GM18873 (cell line): ENCODE results near the gene ABCB1.
"Not testable (repeated sequence)": the region's sequence is repeated elsewhere in the genome, so short reads cannot be mapped to it uniquely, and the experiment has no call there.

Source experiments
- ATAC-seq: cut with Tn5 transposase; IDR thresholded peaks from one replicate; pipeline ENCODE4 v1.9.1; 2021; ENCODE audit warnings: mild to moderate bottlenecking, moderate library complexity, moderate number of reproducible peaks; ENCODE audit not compliant: unreplicated experiment, low FRiP score

ABCB1 gene

DNA sequence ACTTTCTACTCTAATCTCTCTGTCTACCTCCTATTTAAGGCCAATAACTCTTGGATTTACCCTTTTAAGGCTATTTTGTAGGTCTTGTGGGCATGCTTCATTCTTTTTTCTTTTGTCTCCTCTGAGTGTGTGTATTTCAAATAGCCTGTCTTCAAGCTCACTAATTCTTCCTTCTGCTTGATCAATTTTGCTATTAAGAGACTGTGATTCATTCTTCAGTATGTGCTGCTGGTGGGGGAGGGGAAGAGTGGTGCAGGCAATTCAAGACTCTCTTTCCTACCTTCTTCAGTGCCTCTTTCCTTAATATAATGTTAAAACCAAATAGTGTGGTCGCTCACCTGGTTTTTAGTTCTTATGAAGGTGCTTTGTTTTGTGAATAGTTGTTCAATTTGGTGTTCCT lies 20.0 kb downstream of the ABCB1 start:
- ATAC-seq = no peak

DNA sequence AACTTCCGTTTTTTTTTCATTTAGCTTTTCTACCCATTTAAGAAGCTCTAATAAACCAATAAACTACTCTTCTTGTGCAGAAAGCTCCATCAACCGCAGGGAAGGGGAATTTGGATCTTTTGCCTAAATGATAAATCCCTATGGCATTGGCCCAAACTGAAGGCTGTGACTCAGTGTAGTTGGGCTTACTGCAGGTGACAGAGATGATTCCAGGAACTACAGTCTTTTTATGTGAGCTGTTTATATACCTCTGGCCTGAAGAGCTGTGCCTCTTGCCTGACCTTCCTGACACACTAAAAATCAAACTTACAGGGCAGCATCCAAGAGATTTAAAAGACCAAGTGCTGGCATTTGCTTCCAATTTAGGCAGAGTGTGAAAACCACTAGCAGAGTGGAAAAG lies 25.2 kb downstream of the ABCB1 start:
- no peak for ATAC-seq

DNA sequence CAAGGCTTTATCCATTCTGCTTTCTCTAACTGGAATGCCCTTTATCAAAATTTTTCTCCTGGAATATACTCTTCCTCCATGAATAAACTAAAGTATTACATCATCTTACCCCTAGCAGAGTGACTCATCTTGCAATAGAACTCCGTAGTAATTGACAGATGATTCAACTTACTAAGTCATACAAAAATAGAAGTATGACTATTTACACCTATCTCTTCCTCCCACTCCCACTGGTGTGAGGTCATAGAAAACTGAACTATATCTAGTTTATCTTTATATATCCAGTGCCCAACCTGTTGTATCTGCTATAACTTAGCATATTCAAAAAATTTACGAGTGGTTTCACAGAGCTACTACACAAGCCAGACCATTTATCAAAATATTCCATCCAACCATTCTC lies 26.1 kb downstream of the ABCB1 start:
- no peak for ATAC-seq

DNA sequence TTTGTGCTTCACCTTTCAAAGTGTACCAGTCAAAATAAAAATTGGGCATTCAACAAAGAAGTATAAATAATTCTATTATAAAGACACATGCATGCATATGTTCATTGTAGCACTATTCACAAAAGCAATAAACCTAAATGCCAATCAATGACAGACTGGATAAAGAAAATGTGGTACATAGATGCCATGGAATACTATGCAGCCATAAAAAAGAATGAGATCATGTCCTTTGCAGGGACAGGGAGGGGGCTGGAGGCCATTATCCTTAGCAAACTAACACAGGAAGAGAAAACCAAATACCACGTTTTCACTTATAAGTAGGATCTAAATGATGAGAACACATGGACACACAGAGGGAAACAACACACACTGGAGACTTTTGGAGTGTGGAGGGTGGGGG lies 28.2 kb downstream of the ABCB1 start:
- not testable (repeated sequence) for ATAC-seq

DNA sequence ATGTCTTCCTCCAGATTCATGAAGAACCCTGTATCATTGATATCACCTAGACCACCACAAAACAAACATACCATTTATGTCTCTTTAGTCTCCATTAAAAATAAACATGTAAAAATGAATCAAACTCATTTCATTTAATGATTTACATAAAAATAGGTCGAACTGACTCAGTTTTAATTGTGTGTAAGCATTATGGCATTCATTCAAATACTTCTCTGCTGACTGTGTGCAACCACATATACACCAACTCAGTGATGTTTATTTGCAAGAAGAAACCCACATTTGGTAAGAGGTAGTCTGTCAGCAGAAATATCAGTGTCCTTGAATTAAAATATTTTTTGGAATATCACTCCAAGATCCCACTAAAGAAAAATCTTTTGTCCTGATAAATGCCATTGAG lies 30.5 kb downstream of the ABCB1 start:
- no peak for ATAC-seq

DNA sequence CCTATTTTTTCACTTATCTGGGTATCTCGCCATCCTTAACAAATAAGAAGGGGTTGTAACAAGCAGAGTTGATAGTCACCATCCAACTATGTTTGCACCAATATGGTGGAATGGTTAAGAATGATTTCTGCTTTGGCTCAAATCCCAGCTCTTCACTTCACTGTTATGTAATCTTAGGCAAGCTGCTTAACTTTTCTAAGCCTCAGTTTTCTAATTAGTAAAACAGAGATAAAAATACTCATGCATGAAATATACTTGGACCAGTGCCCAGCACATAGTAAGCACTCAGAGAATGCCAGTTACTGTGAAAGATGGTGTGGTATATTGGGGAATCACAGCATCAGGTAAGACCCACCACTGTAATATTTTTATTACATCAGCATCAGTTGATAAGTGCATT lies 33.6 kb downstream of the ABCB1 start:
- no peak for ATAC-seq

DNA sequence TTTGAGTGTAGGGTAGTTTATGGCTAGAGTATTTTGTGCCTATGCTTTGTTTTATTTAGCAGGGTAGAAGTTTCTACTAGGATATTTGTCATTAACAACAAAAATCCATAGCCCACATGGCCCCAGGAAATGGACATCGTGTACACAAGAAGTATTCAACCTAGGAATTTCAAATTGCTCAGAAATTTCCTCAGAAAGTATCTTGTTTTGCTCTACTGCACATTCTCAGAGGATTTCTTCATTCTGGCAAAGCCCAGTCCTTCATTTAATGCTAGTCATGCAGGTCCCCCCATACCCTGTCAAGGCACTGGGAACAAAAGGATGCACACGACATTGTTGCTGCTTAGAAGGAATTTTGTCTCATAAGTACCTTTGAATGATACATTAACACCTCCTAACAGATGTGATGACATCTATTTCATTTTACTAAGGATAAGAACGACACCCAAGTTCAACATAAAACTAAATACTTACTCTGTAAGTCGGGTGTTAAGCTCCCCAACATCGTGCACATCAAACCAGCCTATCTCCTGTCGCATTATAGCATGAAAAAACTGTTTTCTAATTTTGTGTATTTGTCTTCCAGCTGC lies 34.3 kb downstream of the ABCB1 start:
- ATAC-seq = no peak

DNA sequence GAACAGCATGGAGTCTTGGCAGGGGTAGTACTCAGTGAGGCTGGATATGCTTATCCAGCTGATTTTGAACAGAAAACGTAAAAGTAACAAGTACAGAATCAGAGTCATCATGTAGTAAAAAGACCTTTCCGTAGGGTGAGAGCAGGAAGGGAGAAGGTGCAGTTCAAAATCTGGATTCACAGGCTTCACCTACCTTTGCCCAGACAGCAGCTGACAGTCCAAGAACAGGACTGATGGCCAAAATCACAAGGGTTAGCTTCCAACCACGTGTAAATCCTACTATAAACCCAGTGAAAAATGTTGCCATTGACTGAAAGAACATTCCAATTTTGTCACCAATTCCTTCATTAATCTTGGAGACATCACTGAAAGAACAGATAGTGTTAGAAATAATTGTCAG lies 34.8 kb downstream of the ABCB1 start:
- ATAC-seq = no peak

DNA sequence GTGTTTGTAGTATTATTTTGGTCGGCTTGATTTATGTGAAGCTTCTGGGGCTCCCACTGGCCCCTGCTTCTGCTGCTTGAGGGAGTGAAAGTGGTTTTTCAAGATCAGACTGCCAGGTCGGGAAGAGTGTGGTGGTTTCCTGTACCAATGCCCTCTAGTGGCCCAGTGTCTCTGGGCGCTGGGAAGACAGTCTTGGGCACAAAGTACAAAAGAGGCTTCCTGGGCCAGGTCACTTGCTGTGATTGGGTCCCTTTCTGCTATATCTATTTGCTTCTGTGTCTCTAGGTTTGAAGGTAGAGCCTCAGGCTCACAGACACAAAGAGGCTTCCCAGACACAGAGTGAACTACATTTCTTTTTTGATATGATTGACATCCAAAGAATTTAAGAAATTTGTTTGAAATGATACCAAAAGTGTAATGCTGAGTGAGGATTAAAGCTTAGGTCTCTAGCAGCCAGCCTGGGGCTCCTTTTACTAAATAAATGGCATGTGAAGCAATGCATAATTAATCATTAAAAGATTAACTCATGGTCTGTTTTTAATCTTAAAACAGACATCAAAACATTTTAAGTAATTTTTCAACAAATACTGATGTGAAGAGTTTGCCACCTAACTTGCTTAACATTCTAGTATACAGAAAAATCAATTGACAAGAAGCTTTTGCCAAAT lies 36.3 kb downstream of the ABCB1 start:
- ATAC-seq = peak; percentile 86

DNA sequence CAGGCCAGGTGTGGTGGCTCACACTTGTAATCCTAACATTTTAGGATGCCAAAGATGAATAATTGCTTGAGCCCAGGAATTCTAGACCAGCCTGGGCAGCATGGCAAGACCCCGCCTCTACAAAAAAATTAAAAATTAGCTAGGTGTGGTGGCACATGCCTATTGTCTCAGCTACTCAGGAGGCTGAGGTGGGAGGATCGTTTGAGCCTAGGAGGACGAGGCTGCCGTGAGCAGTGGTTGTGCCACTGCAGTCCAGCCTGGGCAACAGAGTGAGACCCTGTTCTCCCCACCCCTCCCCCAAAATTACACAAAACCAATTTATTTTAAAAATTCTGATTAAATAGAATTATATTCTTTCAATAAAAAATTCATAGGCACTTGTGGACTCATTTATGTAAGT lies 39.0 kb downstream of the ABCB1 start:
- no peak for ATAC-seq

DNA sequence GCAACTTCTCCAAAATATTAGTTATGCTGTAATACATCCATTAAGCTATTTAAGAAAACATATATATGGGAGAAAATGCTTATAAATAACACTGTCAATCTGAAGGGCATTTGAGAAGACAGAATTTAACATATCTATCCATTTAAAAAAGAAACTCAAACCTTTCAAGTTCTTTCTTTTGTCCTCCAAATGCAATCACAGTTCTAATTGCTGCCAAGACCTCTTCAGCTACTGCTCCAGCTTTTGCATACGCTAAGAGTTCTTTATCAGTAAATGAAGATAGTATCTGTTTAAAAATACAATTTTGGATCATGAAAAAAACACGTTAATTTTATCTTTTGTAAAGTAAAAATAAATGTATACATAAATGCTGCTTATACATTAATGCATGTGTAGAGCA lies 39.6 kb downstream of the ABCB1 start:
- no peak for ATAC-seq

DNA sequence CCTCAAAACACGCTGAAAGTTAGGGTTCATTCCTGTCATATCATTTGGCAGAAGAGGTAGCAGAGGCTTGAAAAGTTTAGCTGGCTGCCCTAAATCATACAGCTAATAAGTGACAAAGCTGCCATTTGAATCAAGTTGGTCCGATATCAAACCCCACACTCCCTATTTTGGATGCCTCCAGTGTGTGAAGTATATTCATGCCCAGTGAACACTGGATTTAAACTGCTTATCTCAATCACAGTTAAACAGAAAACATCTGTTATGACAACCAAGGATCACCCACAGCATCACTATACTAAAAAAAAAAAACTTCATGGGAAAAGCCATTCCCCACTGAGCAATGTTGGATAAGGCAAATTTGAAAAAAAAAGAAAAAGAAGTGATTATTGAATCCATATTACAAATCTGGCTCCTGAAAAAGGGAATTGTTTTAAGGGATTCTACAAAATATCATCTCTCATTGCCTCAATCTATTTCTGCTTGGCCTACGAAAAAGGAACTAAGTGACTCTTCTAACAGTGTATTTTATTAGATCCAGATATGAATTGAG lies 48.3 kb downstream of the ABCB1 start:
- no peak for ATAC-seq

DNA sequence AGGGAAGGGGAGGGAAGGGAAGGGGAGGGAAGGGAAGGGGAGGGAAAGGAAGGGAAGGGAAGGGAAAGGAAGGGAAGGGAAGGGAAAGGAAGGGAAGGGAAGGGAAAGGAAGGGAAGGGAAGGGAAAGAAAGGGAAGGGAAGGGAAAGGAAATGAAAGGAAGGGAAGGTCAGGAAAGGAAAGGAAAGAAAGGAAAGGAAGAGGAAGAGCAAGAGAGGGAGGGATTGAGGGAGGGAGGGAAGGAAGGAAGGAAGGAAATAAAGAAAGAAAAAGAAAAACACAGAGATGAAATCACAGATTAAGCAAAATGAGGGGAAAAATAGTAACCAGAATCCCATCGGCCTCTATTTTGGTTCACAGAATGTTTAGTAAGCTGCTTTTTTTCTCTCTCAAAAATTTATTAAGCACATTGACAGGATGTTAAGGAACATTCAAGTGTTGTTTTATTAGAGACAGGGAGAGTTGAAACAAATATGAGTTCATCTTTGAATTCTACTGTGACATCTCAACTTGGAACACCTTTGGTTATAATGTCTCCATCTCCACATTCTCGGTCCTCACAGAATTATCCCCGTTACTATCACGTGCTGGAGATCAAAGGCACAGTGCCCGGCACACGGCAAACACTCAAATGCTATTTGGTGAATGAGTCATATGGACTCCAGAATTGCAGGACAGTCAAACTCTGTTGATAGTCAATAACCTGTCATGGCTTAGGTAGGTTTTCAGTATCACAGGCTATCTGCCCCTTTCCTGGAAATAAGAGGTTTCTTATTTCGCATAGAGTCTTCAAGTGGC lies 52.4 kb downstream of the ABCB1 start:
- ATAC-seq = no peak

DNA sequence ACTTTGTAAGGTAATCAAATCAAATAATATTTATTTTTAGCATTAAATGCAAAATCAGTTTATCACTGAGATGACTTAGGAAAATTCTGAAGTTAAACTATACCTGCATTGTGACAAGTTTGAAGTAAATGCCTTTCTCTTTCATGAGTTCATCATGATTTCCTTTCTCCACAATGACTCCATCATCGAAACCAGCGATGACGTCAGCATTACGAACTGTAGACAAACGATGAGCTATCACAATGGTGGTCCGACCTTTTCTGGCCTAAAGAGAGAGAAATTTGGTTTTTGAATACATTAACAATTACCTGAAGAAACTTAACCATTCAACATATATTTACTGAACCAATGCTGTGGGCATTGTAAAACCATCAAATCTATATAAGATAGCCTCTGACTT lies 54.9 kb downstream of the ABCB1 start:
- no peak for ATAC-seq

DNA sequence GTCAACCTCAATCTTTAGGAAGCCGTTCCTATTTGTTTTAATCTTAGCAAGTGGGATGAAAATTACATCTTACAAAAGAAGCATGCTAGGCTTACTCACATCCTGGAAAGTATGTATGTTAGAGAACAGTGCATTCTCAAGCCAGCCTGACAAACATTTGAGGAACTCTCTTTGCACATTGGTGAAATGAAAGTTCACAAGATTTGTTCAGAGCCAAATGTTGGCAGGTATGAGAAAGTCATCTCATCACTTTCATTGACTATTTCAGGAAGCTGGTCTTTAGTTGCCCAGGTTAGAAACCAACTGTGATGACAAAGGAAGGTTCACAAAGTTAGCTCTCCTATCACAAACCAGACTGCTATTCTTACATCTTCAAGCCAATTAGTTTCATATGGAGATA lies 57.1 kb downstream of the ABCB1 start:
- no peak for ATAC-seq

DNA sequence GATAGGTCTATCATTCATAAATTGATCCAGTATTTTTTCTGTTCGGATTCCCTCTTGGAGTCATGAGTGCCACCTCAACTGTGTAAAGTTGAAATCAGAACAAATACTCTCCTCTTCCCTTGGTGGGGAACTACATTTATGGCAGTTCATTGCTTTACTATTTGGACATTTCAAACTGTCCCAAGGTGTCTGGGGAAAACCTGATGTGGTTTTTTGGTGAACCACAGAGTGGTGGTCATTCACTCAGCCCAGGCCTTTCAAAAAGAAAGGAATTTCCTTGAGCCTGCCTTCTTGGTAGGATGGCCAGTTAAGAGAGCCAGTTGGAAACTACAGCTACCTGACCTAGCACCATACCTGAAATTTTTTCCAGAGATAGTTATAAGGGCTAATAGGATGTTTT lies 59.0 kb downstream of the ABCB1 start:
- ATAC-seq = no peak

DNA sequence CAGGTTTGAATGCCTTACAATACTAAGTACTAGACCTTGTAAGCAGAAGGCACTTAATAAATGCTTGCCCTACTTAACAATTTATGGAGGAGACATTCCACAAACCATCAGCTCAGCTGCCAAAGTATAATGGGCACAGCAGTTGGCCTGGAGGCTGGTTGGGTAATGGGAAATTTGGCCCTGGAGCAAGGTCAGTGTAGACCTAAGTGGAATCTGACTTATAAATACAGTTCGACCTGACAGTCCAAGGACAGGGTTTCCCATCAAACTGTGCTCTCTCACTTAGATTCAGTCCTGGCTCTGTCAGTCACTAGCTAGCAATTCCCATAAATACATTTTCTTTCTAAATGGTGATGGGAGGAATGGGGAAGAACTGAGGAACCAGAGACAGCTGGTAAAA lies 62.6 kb downstream of the ABCB1 start:
- no peak for ATAC-seq

DNA sequence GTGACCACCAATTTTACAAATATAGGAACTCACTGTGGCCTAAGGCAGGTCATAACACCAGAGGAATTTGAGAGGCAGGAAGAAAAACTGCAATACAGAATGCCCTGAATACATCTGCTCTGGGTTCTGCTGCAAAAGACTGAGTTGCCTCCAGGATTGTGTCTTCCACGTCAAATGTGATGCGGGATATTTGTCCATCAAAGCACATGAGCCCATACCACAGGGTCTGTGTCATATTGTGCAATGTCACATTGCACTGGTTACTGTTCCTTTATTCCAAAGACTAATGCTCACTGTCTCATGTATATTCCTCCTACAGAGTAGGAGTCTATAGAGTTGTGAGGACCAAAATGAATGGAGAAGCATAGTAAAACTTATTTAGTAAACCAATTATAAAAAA lies 66.6 kb downstream of the ABCB1 start:
- ATAC-seq = no peak

DNA sequence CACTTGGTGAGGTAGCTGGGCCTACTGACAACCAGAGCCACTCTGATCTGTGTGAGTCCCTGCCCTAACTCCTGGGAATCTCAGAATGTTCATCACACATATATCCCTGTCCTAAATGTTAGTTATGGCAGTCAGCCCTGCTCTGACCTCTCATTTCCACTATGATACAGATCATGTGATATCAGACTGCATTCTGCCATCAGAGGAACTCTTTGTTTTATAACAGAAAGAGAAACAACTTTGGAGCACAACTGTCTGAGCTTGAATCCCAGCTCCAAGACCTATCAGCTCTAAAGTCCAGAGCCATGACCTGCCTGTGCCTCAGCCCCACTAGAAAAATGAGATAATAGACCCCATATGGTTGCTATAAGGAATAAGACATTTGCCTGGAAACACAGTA lies 70.6 kb downstream of the ABCB1 start:
- no peak for ATAC-seq

DNA sequence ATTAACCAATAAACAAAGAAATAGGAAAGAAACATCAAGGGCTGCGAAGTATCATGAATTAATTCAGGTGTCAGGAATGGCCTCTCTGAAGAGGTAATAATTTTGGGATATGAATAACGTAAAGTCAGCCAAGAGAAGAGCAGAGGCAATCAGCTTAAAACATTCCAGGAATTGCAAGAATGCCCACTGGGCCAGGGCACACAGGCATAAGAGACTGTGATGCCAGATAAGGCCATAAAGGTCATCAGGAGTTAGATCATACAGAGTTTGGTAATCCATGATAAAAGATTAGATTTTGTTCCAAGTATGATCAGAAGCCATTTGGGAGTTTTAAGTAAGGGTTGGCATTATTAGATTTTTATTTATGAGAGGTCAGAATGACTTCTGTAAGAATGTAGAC lies 72.0 kb downstream of the ABCB1 start:
- ATAC-seq = no peak

DNA sequence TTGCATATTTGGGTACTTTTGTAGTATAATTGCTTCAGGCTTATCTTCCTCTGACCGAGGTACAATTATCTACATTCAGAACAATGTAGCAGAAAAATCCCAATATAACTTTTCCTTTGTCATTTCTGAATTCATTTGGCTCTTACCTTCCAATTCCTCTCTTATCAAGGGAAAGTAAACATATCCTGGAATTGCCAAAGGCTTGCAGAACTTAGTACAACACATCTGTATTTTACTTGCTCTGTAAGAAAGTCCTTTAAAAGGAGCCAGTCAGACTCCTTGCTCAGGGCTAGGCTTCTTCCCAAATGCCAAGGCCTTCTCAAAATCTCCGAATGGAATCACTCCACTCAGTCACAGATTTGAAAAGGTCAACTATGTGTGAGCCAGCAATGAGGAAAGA lies 81.9 kb downstream of the ABCB1 start:
- ATAC-seq = no peak

DNA sequence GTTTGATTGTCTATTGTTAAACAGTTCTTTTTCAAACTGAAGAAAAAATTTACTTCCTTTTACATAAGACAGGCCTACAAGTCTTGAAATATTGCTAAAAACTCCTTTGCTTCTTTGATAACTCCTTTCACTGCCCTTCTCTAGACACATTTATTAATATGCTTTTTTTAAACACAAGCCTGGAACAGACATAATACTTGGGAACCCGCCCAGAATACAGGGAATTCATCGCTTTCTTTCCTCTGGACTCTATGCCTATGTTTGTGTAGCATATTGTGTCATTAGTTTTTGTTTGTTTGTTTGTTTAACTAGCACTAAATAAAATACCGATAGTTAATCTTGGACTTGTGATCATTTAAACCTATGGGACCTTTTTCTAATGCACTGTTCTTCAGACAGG lies 82.8 kb downstream of the ABCB1 start:
- ATAC-seq = no peak
